ENCODE measurements around the gene MYO1B. TPM values are rescaled to one million over a fixed set of nuclear protein-coding genes. Genes with fewer than 3 reads are reported as not detected.

The MYO1B gene
- total RNA-seq, 1 donor from 2014 or later, result 7.0 TPM

DNA sequence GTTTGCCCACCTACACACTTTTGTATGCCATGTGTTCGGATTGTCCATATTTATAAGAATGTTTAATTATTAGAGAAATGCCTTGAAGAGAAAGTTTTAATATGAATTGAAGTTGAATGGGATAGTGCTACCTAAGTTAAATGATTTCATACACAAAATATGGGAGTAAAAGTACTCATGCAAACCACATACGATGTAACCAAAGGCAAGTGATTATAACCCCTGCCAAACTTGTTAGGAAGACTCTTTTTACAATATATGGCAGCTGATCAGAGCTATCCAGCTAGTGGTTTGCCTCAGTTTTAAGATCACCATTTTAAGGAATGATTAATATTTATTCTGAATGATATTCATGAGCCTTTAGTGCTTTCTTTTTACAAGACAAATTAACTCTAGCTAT is 106.7 kb downstream of the MYO1B start:
- Mint-ChIP-seq H3K4me3 (ENCODE audit: low read depth) (no peak overlapping the region), H3K9me3 (no peaks in the 10 kb centered on the region), H3K27me3 (ENCODE audit: low read depth) (no peaks in the 10 kb centered on the region), H3K27ac (no peak overlapping the region), H3K36me3 (ENCODE audit: low read depth) (no peaks in the 10 kb centered on the region), H3K4me1 (ENCODE audit: low read depth) (no peaks in the 10 kb centered on the region)
- intact Hi-C loops (cut with micrococcal nuclease), result loop anchor here (10.0 kb wide), 1 partner anchor 1137 kb away; no protein-coding TSS in a partner anchor
- no peak for DNase-seq (ENCODE audit: low spot score)

DNA sequence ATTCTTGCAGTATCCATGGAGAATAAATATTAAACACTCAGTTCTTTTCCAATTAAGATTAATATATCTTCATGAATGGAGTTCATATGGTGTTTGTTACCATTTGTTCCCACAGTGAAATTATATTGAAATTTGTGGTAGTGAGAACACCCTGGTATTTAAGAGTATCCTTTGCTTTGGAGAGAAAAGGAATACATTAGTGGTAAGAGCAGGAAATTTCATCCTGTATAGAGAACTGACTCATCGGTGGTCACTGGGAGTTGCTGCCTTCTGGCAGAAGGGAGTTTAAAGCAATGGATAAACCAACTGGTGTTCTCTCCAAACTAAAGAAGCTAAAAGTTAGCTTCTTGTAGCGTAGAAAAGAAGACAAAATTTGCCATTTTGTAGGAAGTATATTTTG is 107.3 kb downstream of the MYO1B start:
- no peaks in the 10 kb centered on the region for H3K4me1 Mint-ChIP-seq (ENCODE audit: low read depth)
- H3K4me3 Mint-ChIP-seq (ENCODE audit: low read depth), result no peak overlapping the region
- no peak for DNase-seq (ENCODE audit: low spot score)
- intact Hi-C loops (cut with micrococcal nuclease), result loop anchor here (10.0 kb wide), 1 partner anchor 1138 kb away; no protein-coding TSS in a partner anchor
- no peak overlapping the region for H3K27ac Mint-ChIP-seq
- H3K27me3 Mint-ChIP-seq (ENCODE audit: low read depth), result no peaks in the 10 kb centered on the region
- H3K9me3 Mint-ChIP-seq, result no peaks in the 10 kb centered on the region
- H3K36me3 Mint-ChIP-seq (ENCODE audit: low read depth), result no peaks in the 10 kb centered on the region

DNA sequence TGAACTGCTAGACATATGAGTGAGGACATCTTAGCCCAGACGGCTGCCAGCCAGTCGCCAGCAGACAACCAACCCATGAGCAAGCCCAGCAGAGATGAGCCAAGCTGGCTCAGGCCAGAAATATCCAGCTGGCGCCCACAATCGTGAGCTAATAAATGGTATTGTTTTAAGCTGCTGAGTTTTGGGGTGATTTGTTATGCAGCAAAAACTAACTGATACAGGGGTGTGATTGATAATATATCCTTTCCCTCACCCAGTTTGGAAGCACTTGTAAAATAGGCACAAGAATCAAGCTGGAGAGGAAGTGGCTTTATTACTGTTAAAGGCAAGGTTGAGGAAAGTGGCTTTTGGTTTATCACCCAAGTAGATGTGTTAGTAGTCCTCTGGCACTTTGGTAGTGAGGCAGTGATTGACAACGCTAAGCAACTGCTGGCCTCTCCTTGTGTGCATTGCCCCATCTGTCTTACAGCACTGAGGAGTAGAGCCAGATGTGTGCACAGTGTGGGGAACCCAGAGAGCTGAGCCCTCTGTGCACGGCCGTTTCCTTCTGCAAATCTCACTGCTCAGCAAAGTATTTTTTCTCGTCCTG is 110.1 kb downstream of the MYO1B start:
- no peak for DNase-seq (ENCODE audit: low spot score)
- Mint-ChIP-seq H3K9me3 (no peaks in the 10 kb centered on the region), H3K27ac (no peak overlapping the region), H3K27me3 (ENCODE audit: low read depth) (no peaks in the 10 kb centered on the region), H3K4me3 (ENCODE audit: low read depth) (no peak overlapping the region), H3K4me1 (ENCODE audit: low read depth) (no peaks in the 10 kb centered on the region), H3K36me3 (ENCODE audit: low read depth) (no peaks in the 10 kb centered on the region)
- intact Hi-C loops (cut with micrococcal nuclease), result loop anchor here (10.0 kb wide), 1 partner anchor 1140 kb away; no protein-coding TSS in a partner anchor

DNA sequence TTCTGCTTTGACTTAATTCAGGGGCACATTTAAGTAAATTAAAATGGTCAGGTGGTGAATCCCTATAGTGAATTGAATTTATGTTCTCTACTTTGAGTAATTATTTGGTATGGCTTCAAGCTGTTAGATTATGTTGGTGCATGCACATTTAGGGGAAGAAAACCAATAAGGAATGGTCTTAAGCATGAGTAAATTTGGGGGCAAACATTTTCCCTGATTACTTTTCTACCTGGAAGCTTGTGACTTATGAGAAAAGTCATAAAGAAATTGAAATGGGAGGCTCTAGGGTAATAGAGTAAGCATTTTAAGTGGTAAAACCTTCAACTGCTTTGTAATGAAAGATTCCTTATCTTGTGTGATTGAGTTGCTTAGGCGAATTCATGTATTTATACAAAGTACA is 112.5 kb downstream of the MYO1B start:
- no peak for DNase-seq (ENCODE audit: low spot score)
- H3K4me3 Mint-ChIP-seq (ENCODE audit: low read depth), result no peak overlapping the region
- intact Hi-C loops (cut with micrococcal nuclease), result loop anchor here (10.0 kb wide), 1 partner anchor 1143 kb away; no protein-coding TSS in a partner anchor
- no peaks in the 10 kb centered on the region for H3K27me3 Mint-ChIP-seq (ENCODE audit: low read depth)
- H3K36me3 Mint-ChIP-seq (ENCODE audit: low read depth), result no peaks in the 10 kb centered on the region
- no peaks in the 10 kb centered on the region for H3K9me3 Mint-ChIP-seq
- no peak overlapping the region for H3K27ac Mint-ChIP-seq
- no peaks in the 10 kb centered on the region for H3K4me1 Mint-ChIP-seq (ENCODE audit: low read depth)

DNA sequence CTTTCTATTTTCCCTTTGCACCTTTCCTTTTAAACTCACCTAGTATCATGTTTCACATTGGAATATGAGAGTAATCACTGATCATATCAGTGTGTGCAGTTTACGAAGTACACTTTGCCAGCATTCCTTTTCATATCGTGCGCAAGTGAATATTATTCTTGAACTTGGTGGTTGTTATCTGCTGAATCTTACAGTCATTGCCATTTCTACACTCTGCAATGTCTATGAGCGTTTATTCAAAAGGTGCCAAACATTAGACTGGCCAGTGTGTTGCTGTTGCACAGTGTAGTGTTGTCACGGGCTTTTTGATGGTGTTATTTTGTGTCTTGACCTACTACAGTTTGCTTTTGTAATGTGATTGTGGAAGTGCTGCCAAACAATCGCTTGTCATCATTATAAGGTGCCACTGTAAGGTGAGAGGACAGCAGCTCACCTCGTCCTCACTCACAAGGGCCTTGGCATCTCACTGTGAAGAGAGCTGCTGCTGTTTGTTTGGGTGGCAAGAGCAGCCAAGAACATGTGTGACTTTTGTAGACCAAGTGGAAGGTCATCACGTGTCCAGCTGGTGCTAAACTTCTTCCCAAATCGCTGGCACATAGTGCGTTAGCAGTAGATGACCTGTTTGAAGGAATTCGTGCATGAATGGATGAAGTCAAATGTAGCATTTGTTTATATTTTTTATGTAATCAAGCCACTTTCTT is 113.3 kb downstream of the MYO1B start:
- intact Hi-C loops (cut with micrococcal nuclease), result loop anchor here (10.0 kb wide), 1 partner anchor 1144 kb away; no protein-coding TSS in a partner anchor
- no peak for DNase-seq (ENCODE audit: low spot score)
- no peak overlapping the region for H3K4me3 Mint-ChIP-seq (ENCODE audit: low read depth)

DNA sequence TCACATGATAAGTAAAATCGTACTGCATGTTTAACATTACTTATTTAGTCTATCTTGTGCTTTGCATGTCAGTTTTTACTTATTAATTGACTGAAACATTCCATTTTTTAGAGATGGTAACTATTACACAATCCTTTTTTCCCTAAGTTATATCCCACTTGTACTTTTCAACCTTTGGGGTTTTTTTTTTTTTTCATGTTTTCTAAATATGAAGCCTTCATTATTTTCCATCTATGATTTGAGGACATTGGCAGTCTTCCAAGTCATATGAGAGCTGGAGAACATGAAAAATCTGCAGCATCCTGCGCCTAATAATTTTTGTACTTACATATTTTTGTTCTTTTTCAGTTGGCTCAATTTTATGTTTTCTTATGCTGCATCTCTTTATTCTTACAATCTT is 113.9 kb downstream of the MYO1B start:
- no peaks in the 10 kb centered on the region for H3K9me3 Mint-ChIP-seq
- no peaks in the 10 kb centered on the region for H3K27me3 Mint-ChIP-seq (ENCODE audit: low read depth)
- no peaks in the 10 kb centered on the region for H3K4me1 Mint-ChIP-seq (ENCODE audit: low read depth)
- H3K27ac Mint-ChIP-seq, result no peak overlapping the region
- H3K36me3 Mint-ChIP-seq (ENCODE audit: low read depth), result no peaks in the 10 kb centered on the region
- intact Hi-C loops (cut with micrococcal nuclease), result loop anchor here (10.0 kb wide), 1 partner anchor 1144 kb away; no protein-coding TSS in a partner anchor
- H3K4me3 Mint-ChIP-seq (ENCODE audit: low read depth), result no peak overlapping the region
- no peak for DNase-seq (ENCODE audit: low spot score)

More for the DNA sequence above, 113.3 kb downstream of the MYO1B start:
- Mint-ChIP-seq H3K36me3 (ENCODE audit: low read depth) (no peaks in the 10 kb centered on the region), H3K27me3 (ENCODE audit: low read depth) (no peaks in the 10 kb centered on the region), H3K27ac (no peak overlapping the region), H3K9me3 (no peaks in the 10 kb centered on the region), H3K4me1 (ENCODE audit: low read depth) (no peaks in the 10 kb centered on the region)

DNA sequence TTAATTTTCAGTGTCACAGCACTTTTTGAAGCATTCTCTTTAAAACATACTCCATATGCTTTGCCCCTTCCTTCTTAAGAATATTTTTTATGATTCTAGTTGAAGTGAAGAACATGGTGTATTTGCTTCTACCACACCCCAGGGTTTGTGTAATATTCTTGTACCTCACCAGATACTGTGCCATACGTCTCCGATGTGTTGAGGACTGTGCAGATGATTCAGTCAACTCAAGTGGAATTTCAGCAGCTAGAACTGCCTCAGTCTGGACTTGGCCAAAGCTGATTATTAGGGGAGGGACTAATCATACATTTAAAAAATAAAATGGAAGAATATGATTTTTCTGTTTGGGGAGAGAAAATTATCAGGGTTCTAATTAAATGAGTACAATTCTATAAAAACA is 115.7 kb downstream of the MYO1B start:
- no peak for DNase-seq (ENCODE audit: low spot score)
- H3K36me3 Mint-ChIP-seq (ENCODE audit: low read depth), result no peaks in the 10 kb centered on the region
- no peaks in the 10 kb centered on the region for H3K27me3 Mint-ChIP-seq (ENCODE audit: low read depth)
- intact Hi-C loops (cut with micrococcal nuclease), result no loop called here
- no peak overlapping the region for H3K4me3 Mint-ChIP-seq (ENCODE audit: low read depth)
- no peaks in the 10 kb centered on the region for H3K4me1 Mint-ChIP-seq (ENCODE audit: low read depth)
- H3K9me3 Mint-ChIP-seq, result no peaks in the 10 kb centered on the region
- H3K27ac Mint-ChIP-seq, result no peak overlapping the region

DNA sequence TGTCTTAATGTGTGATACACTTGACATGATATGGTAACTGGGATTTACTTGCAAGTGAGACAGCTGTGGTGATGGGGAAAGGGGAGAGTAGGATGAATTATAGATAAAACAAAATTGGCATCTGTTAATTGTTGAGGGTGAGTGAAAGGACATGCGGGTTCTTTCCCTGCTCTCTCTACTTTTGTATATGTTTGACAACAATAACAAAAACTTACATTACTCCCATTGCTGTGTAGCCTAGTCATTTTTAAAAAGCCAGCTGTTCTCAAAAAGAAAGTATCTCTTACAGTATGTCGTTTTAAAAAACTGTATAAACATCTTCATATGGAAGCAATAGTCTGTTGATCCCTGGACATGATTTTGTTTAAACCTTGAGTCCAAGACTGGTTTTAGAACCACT is 117.6 kb downstream of the MYO1B start:
- Mint-ChIP-seq H3K36me3 (ENCODE audit: low read depth) (no peaks in the 10 kb centered on the region), H3K27ac (no peak overlapping the region), H3K9me3 (no peaks in the 10 kb centered on the region), H3K4me1 (ENCODE audit: low read depth) (no peaks in the 10 kb centered on the region), H3K27me3 (ENCODE audit: low read depth) (no peaks in the 10 kb centered on the region), H3K4me3 (ENCODE audit: low read depth) (no peak overlapping the region)
- intact Hi-C loops (cut with micrococcal nuclease), result no loop called here
- no peak for DNase-seq (ENCODE audit: low spot score)

DNA sequence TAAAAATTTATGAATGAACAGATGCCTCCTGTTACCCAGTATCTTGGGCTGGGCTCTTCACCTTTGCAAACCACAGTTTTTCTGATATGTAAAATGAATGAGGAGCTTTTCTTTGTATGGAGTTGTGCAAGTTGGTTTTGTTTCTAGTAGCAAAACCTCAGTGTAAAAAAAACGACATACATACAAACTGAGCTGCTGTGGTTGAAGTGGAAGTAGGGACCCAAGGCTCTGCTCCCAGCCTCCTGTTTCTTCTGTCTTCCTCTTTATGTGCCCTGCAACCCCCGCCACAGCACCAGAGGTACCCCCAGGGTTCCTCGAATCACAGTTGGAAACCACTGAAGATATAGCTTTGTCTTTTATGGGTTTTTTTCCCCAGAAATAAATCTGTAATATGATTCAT is 118.1 kb downstream of the MYO1B start:
- Mint-ChIP-seq H3K27ac (no peak overlapping the region), H3K4me3 (ENCODE audit: low read depth) (no peak overlapping the region), H3K9me3 (no peaks in the 10 kb centered on the region), H3K36me3 (ENCODE audit: low read depth) (no peaks in the 10 kb centered on the region), H3K27me3 (ENCODE audit: low read depth) (no peaks in the 10 kb centered on the region), H3K4me1 (ENCODE audit: low read depth) (no peaks in the 10 kb centered on the region)
- no peak for DNase-seq (ENCODE audit: low spot score)
- intact Hi-C loops (cut with micrococcal nuclease), result no loop called here

DNA sequence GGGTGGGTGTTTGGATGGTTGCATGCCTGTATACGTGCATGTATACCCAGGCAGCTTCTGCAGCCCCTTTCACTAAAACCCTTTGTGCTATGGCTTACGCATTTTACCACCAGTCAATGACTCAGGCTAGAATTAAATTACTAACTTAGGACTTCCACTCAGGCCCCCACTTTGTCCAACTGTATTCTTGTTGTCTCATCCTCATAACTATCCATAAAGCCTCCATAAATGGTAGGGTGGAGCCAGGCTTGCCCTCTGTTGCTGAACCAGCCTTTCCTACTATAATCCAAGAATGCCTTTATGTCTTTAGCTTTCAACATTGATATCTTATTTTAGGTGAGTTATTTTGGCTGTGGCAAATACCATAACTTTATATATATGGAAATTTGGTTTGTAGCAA is 119.9 kb downstream of the MYO1B start:
- Mint-ChIP-seq H3K4me1 (ENCODE audit: low read depth) (no peaks in the 10 kb centered on the region), H3K36me3 (ENCODE audit: low read depth) (no peaks in the 10 kb centered on the region), H3K27me3 (ENCODE audit: low read depth) (no peaks in the 10 kb centered on the region), H3K9me3 (no peaks in the 10 kb centered on the region), H3K27ac (no peak overlapping the region), H3K4me3 (ENCODE audit: low read depth) (no peak overlapping the region)
- DNase-seq (ENCODE audit: low spot score), result no peak
- intact Hi-C loops (cut with micrococcal nuclease), result no loop called here

DNA sequence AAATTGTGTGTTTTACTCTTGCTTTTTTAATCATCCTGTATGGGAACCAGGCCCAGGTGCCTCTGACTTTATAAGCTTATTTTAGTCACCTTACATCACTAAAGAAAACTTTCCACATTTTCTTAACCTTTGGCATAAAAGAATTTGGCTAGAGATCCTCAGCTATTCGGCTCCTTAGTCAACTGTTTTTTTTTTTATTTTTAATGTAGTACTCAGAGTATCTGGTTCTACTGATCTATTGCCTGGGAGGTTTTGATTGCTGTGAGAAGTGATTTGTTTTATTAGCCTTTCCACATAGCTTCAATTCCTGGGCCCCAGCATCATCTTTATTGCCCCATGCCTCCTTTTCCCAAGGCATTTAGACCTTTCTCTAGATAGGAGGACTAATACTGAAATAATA is 121.0 kb downstream of the MYO1B start:
- intact Hi-C loops (cut with micrococcal nuclease), result no loop called here
- no peaks in the 10 kb centered on the region for H3K36me3 Mint-ChIP-seq (ENCODE audit: low read depth)
- H3K27ac Mint-ChIP-seq, result no peak overlapping the region
- H3K9me3 Mint-ChIP-seq, result no peaks in the 10 kb centered on the region
- H3K27me3 Mint-ChIP-seq (ENCODE audit: low read depth), result no peaks in the 10 kb centered on the region
- no peaks in the 10 kb centered on the region for H3K4me1 Mint-ChIP-seq (ENCODE audit: low read depth)
- no peak for DNase-seq (ENCODE audit: low spot score)
- no peak overlapping the region for H3K4me3 Mint-ChIP-seq (ENCODE audit: low read depth)

DNA sequence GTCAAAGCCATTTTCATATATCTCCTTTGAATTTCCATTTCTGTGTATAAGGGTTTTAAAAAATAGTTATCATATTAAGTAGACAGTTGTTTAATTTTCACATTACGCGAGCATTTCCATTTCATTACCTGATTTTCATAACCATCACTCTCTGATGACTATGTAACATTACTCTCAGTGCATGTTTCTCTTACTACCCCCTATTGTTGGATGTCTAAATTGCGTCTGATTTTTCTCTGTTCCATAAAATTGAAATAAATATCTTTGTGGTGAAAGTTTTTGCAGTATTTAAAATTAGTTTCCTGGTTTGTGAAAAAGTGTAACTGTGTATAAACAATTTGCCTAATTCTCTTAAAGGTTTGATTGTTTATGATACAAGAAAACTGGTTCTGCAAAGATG is 123.8 kb downstream of the MYO1B start:
- intact Hi-C loops (cut with micrococcal nuclease), result no loop called here
- Mint-ChIP-seq H3K27ac (no peak overlapping the region), H3K4me3 (ENCODE audit: low read depth) (no peak overlapping the region), H3K36me3 (ENCODE audit: low read depth) (no peaks in the 10 kb centered on the region), H3K9me3 (no peaks in the 10 kb centered on the region), H3K4me1 (ENCODE audit: low read depth) (no peaks in the 10 kb centered on the region), H3K27me3 (ENCODE audit: low read depth) (no peaks in the 10 kb centered on the region)
- DNase-seq (ENCODE audit: low spot score), result no peak

DNA sequence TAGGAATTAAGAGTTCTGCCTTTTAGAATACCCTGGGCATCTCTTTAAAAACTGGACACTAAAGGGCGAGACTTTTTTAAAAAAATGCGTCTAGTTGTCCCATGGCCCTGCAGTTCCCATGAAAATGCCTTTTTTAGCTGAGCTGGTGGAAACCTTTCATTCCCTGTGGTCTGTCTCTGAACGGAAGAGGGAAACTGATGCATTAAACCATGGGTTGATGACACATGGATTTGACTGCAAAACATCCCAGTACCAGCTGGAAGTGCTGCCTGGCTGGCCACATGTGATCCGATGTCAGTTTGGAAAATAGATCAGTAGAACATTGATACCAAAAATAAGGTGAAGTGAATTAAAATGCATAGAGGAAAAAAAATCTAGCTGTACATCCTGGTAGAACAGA is 129.2 kb downstream of the MYO1B start:
- Mint-ChIP-seq H3K4me1 (ENCODE audit: low read depth) (peaks cover 10% of the 10 kb centered on the region), H3K27me3 (ENCODE audit: low read depth) (no peaks in the 10 kb centered on the region), H3K36me3 (ENCODE audit: low read depth) (no peaks in the 10 kb centered on the region), H3K4me3 (ENCODE audit: low read depth) (no peak overlapping the region), H3K27ac (no peak overlapping the region), H3K9me3 (no peaks in the 10 kb centered on the region)
- DNase-seq (ENCODE audit: low spot score), result no peak
- intact Hi-C loops (cut with micrococcal nuclease), result no loop called here

All from activated T-helper 2 cell treated with anti-CD3 and anti-CD28 coated beads, Interferon-gamma antibody, Interleukin-2, Interleukin-4, amounts not matched to agents 10 μg/mL and 5 μg/mL and 100 μg/mL, durations not matched to agents 14 hours and 24 hours and 36 hours (primary cell).